HEK293 (cell line): ENCODE results near the gene GRIK2.

ENCODE experiments used
- CTCF ChIA-PET: fragments of 350-600 bp; formaldehyde crosslinking; extraction: SDS; loops from one replicate; lab custom pipeline; 2021; ENCODE audit warnings: antibody characterized with exemption; lab: Yijun Ruan, JAX
- POLR2A ChIA-PET: fragments of 300-600 bp; formaldehyde crosslinking; extraction: SDS; loops from one replicate; lab custom pipeline; 2020; ENCODE audit warnings: antibody characterized with exemption, inconsistent platforms; lab: Yijun Ruan, JAX
- H3K27ac ChIP-seq: fragments of 200-500 bp; sonication (Bioruptor generic); 2 replicates; pipeline ENCODE4 v1.5.1; 2014; ENCODE audit warnings: low read depth, low read length, control low read depth, inconsistent platforms; ENCODE audit errors: extremely low read depth
- H3K36me3 ChIP-seq, 2 experiments: fragments of 200-500 bp in 1 of 2; sonication (Bioruptor generic) in 1 of 2; 1 replicate in 1 of 2; 2 replicates in 1 of 2; pipeline ENCODE4 v1.5.1; 2014 to 2017; ENCODE audit warnings: inconsistent platforms in 2 of 2, low read length in 2 of 2; ENCODE audit not compliant: control insufficient read depth in 2 of 2, insufficient read depth in 1 of 2
- H3K4me1 ChIP-seq: fragments of 200-500 bp; sonication (Bioruptor generic); 2 replicates; pipeline ENCODE4 v1.5.1; 2014; ENCODE audit warnings: mild to moderate bottlenecking, low read length, inconsistent platforms; ENCODE audit not compliant: control insufficient read depth, insufficient read depth
- H3K4me3 ChIP-seq: 2 replicates; pipeline ENCODE4 v1.5.1; 2011; ENCODE audit warnings: low read depth, mild to moderate bottlenecking, control low read depth, low read length, moderate library complexity
- H3K9me3 ChIP-seq: fragments of 200-500 bp; sonication (Bioruptor generic); 2 replicates; pipeline ENCODE4 v1.5.1; 2014; ENCODE audit warnings: low read depth, low read length, inconsistent platforms; ENCODE audit not compliant: control insufficient read depth, insufficient read depth
- GFI1B ChIP-seq: fragments of 450-650 bp; formaldehyde crosslinking; IDR thresholded peaks from 2 replicates; pipeline ENCODE4 v1.5.1; 2016; ENCODE audit warnings: missing biosample characterization, missing genetic modification characterization
- PRDM4 ChIP-seq: fragments of 450-650 bp; formaldehyde crosslinking; IDR thresholded peaks from 2 replicates; pipeline ENCODE4 v1.5.1; 2017; ENCODE audit warnings: missing biosample characterization, missing genetic modification characterization
- REPIN1 ChIP-seq: fragments of 450-650 bp; formaldehyde crosslinking; IDR thresholded peaks from 2 replicates; pipeline ENCODE4 v1.5.1; 2017; ENCODE audit warnings: missing biosample characterization, missing genetic modification characterization, low read depth
- SCRT1 ChIP-seq: fragments of 450-650 bp; formaldehyde crosslinking; IDR thresholded peaks from 2 replicates; pipeline ENCODE4 v1.5.1; 2016; ENCODE audit warnings: missing biosample characterization, missing genetic modification characterization, borderline replicate concordance
- WT1 ChIP-seq: fragments of 450-650 bp; formaldehyde crosslinking; IDR thresholded peaks from 2 replicates; pipeline ENCODE4 v1.5.1; 2016; ENCODE audit warnings: missing biosample characterization, missing genetic modification characterization
- YY1 ChIP-seq: fragments of 450-650 bp; formaldehyde crosslinking; IDR thresholded peaks from 2 replicates; pipeline ENCODE4 v1.5.1; 2018; ENCODE audit warnings: missing biosample characterization, missing genetic modification characterization
- ZEB2 ChIP-seq: fragments of 450-650 bp; formaldehyde crosslinking; IDR thresholded peaks from 2 replicates; pipeline ENCODE4 v1.5.1; 2016; ENCODE audit warnings: missing biosample characterization, missing genetic modification characterization
- ZNF2 ChIP-seq: fragments of 450-650 bp; formaldehyde crosslinking; IDR thresholded peaks from 2 replicates; pipeline ENCODE4 v1.5.1; 2016; ENCODE audit warnings: missing biosample characterization, missing genetic modification characterization
- ZNF202 ChIP-seq: fragments of 450-650 bp; formaldehyde crosslinking; IDR thresholded peaks from 2 replicates; pipeline ENCODE4 v1.5.1; 2016; ENCODE audit warnings: missing biosample characterization, missing genetic modification characterization, borderline replicate concordance
- ZNF26 ChIP-seq: fragments of 450-650 bp; formaldehyde crosslinking; IDR thresholded peaks from 2 replicates; pipeline ENCODE4 v1.5.1; 2016; ENCODE audit warnings: missing biosample characterization, missing genetic modification characterization
- ZNF366 ChIP-seq: fragments of 450-650 bp; formaldehyde crosslinking; conservative IDR thresholded peaks from 2 replicates; pipeline ENCODE4 v1.5.1; 2016; ENCODE audit warnings: missing biosample characterization, missing genetic modification characterization
- ZNF585B ChIP-seq: fragments of 450-650 bp; formaldehyde crosslinking; IDR thresholded peaks from 2 replicates; pipeline ENCODE4 v1.5.1; 2016; ENCODE audit warnings: missing biosample characterization, missing genetic modification characterization
- ZNF610 ChIP-seq: fragments of 450-650 bp; formaldehyde crosslinking; IDR thresholded peaks from 2 replicates; pipeline ENCODE4 v1.5.1; 2016; ENCODE audit warnings: missing biosample characterization, missing genetic modification characterization, borderline replicate concordance
- ZXDB ChIP-seq: fragments of 450-650 bp; formaldehyde crosslinking; IDR thresholded peaks from 2 replicates; pipeline ENCODE4 v1.5.1; 2016; ENCODE audit warnings: missing biosample characterization, missing genetic modification characterization
- TF ChIP-seq, protein P1 (sequence below): fragments of 450-650 bp; formaldehyde crosslinking; conservative IDR thresholded peaks from 2 replicates; pipeline ENCODE4 v1.5.1; 2016; ENCODE audit warnings: low read depth, missing biosample characterization, missing genetic modification characterization
- TF ChIP-seq, protein P2 (sequence below): fragments of 450-650 bp; formaldehyde crosslinking; IDR thresholded peaks from 2 replicates; pipeline ENCODE4 v1.5.1; 2016; ENCODE audit warnings: missing biosample characterization, missing genetic modification characterization
- TF ChIP-seq, protein P3 (sequence below): fragments of 450-650 bp; IDR thresholded peaks from 2 replicates; pipeline ENCODE4 v1.5.1; 2018; ENCODE audit warnings: missing biosample characterization, missing genetic modification characterization

Gene GRIK2

GRCh38 chr6:101728388-101728787 is 334.9 kb downstream of the GRIK2 start:
- Histone ChIP-seq H3K4me3 (no peak overlapping the region), H3K9me3 (no peaks in the 10 kb centered on the region), H3K4me1 (no peaks in the 10 kb centered on the region), H3K27ac (no peak overlapping the region), H3K36me3 (no peaks in the 10 kb centered on the region)
- ChIA-PET POLR2A (no interaction called here), CTCF (no interaction called here)
- no peak for TF ChIP-seq WT1 (tag by site-specific recombination)
- TF ChIP-seq, protein P1, sequence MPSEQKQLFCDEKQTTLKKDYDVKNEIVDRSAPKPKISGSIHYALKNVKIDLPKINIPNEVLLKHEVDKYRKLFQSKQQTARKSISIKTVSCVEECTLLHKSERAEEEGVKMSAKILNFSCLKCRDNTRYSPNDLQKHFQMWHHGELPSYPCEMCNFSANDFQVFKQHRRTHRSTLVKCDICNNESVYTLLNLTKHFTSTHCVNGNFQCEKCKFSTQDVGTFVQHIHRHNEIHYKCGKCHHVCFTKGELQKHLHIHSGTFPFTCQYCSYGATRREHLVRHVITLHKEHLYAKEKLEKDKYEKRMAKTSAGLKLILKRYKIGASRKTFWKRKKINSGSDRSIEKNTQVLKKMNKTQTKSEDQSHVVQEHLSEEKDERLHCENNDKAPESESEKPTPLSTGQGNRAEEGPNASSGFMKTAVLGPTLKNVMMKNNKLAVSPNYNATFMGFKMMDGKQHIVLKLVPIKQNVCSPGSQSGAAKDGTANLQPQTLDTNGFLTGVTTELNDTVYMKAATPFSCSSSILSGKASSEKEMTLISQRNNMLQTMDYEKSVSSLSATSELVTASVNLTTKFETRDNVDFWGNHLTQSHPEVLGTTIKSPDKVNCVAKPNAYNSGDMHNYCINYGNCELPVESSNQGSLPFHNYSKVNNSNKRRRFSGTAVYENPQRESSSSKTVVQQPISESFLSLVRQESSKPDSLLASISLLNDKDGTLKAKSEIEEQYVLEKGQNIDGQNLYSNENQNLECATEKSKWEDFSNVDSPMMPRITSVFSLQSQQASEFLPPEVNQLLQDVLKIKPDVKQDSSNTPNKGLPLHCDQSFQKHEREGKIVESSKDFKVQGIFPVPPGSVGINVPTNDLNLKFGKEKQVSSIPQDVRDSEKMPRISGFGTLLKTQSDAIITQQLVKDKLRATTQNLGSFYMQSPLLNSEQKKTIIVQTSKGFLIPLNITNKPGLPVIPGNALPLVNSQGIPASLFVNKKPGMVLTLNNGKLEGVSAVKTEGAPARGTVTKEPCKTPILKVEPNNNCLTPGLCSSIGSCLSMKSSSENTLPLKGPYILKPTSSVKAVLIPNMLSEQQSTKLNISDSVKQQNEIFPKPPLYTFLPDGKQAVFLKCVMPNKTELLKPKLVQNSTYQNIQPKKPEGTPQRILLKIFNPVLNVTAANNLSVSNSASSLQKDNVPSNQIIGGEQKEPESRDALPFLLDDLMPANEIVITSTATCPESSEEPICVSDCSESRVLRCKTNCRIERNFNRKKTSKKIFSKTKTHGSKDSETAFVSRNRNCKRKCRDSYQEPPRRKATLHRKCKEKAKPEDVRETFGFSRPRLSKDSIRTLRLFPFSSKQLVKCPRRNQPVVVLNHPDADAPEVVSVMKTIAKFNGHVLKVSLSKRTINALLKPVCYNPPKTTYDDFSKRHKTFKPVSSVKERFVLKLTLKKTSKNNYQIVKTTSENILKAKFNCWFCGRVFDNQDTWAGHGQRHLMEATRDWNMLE (tag by site-specific recombination): no peak
- TF ChIP-seq SCRT1 (tag by site-specific recombination): no peak
- TF ChIP-seq ZNF366 (tag by site-specific recombination): no peak
- TF ChIP-seq YY1: no peak

DNA sequence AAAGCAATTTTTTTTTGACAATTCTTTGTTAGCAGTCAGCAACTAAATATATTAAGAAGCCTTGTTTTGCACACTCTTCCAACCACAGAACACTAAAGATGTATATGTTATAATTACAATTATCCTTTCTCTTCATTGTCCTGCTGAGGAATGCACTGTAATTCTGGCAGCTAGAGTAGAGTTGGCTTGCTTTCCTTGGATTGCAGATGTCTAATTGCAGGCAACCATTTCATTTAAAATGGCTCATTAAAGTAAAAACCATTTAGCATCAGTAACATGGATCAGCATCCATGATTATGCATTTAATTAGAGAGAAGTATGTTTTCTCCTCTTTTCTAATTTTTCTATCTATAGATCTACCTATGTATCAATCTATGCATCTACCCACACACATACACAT is 335.4 kb downstream of the GRIK2 start:
- H3K4me1 ChIP-seq: no peaks in the 10 kb centered on the region
- ChIA-PET POLR2A (no interaction called here), CTCF (no interaction called here)
- H3K9me3 ChIP-seq: no peaks in the 10 kb centered on the region
- H3K27ac ChIP-seq: no peak overlapping the region
- no peak for TF ChIP-seq ZNF2 (tag by site-specific recombination)
- no peak for TF ChIP-seq REPIN1 (tag by site-specific recombination)
- TF ChIP-seq, protein P2, sequence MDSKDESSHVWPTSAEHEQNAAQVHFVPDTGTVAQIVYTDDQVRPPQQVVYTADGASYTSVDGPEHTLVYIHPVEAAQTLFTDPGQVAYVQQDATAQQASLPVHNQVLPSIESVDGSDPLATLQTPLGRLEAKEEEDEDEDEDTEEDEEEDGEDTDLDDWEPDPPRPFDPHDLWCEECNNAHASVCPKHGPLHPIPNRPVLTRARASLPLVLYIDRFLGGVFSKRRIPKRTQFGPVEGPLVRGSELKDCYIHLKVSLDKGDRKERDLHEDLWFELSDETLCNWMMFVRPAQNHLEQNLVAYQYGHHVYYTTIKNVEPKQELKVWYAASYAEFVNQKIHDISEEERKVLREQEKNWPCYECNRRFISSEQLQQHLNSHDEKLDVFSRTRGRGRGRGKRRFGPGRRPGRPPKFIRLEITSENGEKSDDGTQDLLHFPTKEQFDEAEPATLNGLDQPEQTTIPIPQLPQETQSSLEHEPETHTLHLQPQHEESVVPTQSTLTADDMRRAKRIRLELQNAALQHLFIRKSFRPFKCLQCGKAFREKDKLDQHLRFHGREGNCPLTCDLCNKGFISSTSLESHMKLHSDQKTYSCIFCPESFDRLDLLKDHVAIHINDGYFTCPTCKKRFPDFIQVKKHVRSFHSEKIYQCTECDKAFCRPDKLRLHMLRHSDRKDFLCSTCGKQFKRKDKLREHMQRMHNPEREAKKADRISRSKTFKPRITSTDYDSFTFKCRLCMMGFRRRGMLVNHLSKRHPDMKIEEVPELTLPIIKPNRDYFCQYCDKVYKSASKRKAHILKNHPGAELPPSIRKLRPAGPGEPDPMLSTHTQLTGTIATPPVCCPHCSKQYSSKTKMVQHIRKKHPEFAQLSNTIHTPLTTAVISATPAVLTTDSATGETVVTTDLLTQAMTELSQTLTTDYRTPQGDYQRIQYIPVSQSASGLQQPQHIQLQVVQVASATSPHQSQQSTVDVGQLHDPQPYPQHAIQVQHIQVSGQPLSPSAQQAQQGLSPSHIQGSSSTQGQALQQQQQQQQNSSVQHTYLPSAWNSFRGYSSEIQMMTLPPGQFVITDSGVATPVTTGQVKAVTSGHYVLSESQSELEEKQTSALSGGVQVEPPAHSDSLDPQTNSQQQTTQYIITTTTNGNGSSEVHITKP (tag by site-specific recombination): no peak
- no peak for TF ChIP-seq PRDM4
- TF ChIP-seq ZNF610 (tag by site-specific recombination): no peak
- no peak for TF ChIP-seq ZEB2
- no peak for TF ChIP-seq GFI1B (tag by site-specific recombination)
- TF ChIP-seq ZNF585B (tag by site-specific recombination): no peak
- TF ChIP-seq ZNF26: no peak
- no peak for TF ChIP-seq ZNF202 (tag by site-specific recombination)
- no peak for TF ChIP-seq ZXDB (tag by site-specific recombination)
- TF ChIP-seq, protein P3, sequence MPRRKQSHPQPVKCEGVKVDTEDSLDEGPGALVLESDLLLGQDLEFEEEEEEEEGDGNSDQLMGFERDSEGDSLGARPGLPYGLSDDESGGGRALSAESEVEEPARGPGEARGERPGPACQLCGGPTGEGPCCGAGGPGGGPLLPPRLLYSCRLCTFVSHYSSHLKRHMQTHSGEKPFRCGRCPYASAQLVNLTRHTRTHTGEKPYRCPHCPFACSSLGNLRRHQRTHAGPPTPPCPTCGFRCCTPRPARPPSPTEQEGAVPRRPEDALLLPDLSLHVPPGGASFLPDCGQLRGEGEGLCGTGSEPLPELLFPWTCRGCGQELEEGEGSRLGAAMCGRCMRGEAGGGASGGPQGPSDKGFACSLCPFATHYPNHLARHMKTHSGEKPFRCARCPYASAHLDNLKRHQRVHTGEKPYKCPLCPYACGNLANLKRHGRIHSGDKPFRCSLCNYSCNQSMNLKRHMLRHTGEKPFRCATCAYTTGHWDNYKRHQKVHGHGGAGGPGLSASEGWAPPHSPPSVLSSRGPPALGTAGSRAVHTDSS: no peak
- TF ChIP-seq, all 188 proteins: peak for 0
- Histone ChIP-seq H3K4me3 (no peak overlapping the region), H3K36me3 (no peaks in the 10 kb centered on the region)
